Embryonic facial prominence (tissue), 1 donor: Measurements from ENCODE around the gene ANKRD63.

ENCODE experiments used
- DNase-seq: peaks from one replicate; pipeline ENCODE4 v3.0.0-alpha.2; 2016; ENCODE audit errors: extremely low spot score

ANKRD63 gene

GRCh38 chr15:40243126-40243810, 39.6 kb downstream of the ANKRD63 start:
- no peak for DNase-seq

GRCh38 chr15:40242601-40243000, 40.3 kb downstream of the ANKRD63 start:
- DNase-seq, result no peak

GRCh38 chr15:40242213-40242599, 40.7 kb downstream of the ANKRD63 start:
- no peak for DNase-seq

GRCh38 chr15:40241269-40242212, 41.3 kb downstream of the ANKRD63 start:
- no peak for DNase-seq

- DNase-seq, result no peak
Observed at GRCh38 chr15:40240619-40241221, 42.1 kb downstream of the ANKRD63 start.

DNA sequence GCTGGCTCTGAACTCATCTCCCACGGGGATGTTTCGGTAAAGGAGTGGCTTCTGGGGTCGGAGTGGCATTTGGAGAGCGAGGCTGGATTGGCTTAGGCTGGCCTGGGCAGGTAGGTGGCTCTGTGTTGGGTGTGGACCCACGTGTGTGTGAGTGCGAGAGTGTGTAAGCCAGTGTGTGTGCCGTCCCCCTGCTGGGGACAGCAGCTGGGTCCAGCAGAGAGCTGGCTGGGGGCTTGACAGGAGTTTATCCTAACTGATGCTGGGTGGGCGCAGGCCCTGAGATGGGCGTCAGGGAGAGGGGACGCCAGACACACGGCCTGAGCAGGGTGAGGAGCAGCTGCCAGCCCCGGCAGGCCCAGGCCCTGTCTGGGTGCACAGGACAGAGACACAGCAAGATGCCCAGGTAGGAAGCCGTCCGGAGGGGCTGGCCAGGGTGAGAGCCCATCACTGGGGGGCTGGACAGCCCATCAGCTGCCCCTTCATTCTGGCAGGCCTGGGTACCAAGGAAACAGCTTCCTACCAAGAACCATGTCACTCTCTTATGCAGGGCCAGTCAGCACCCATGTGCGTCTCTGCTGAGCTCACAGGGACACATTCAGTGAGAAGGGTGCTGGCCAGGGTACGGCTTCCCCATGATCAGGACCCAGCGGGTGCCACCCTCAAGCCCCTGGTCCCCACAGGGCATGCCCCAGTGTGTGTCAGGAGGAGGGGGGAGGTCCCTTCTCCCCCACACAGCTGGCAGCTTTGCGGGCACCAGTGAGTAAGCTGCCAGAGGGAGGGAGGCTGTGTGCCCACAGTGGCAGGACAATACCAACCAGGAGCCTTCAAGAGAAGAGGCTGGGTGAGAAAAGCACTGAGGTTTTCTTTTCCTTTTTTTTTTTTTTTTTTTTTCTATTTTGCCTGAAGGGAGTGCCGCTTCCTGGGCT, 42.9 kb downstream of the ANKRD63 start:
- DNase-seq, result no peak

- no peak for DNase-seq
Observed at GRCh38 chr15:40239404-40239692, 43.5 kb downstream of the ANKRD63 start.

GRCh38 chr15:40238532-40239403, 44.1 kb downstream of the ANKRD63 start, which contains the start of gene PAK6:
Gene PAK6 (plus strand): TSS chr15:40239063. CDS start chr15:40264786, 25,723 bp downstream.
- DNase-seq, result peak; percentile 41

DNA sequence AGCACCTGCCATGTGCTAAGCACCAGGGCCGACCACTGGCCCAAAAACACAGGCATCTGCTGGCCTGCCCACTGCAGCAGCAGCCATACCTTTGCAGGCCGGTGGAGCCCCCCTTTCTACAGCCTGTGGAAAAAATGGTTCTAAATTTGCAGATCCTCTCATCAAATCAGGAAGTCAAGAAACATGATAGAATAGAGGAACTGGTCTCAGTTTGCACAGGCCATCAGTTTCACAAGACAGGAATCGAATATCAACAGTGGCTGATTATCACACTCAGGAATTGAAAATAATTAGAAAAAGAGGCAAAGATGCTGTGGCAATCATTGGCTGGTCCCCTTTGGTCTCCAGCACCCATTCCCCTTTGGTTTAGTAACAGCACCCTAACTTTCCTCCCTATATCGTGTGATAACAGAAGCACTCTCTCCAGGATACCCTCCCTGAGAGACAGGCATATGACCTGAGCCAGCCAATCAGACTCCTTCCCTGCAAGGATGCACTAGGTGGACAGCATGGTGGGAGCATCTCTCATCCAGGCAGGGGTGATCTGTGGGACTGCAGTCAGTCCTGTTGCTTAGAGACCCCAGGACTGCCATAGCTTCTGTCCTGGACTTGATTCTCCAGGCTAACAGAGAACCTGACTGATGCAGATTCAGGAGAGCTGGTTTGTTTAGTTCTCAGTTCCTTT, 47.5 kb downstream of the ANKRD63 start:
- DNase-seq, result no peak

DNA sequence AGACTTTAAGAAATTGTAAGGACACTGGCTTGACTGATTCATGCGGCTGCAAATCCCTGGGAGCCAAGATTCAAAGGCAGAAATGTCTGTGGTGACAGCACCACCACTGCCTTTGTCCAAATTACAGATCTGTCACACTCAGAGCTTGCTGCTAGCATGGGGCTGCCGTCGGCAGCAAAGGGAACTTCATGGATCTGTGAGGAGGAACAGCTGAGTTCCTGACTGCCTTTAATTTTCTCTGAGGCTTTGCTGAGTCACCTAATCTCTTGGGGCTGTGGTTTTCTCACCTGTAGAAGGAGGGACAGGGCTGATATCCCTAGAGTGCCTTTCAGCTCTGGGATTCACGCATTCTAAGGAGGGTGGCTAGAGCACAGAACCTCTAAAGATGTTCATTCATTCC, 48.1 kb downstream of the ANKRD63 start:
- no peak for DNase-seq

- DNase-seq, result no peak
Observed at GRCh38 chr15:40233727-40234577, 48.9 kb downstream of the ANKRD63 start.

DNA sequence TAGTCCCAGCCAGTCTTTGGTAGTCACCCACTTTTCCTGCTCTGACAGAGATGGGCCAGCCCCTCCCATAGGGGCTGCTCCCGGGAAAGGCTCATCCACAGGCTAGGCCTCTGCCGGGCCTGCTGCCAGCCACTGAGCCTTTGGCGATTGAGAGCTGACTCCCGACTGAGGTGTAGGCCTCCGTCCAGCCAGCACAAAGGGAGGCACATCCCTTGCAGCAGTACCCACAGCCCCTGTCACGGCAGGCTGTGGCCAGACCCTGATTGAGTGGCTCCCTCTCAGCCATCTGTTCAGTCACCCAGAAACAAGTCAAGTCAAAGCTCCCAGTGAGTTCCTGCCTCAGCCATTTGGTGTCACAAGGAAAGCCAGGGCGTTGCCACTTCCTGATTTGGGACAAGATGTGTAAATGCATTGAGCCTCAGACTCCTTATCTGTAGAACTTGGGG, 50.2 kb downstream of the ANKRD63 start:
- no peak for DNase-seq
